ENCODE measurements around the gene ZKSCAN3. TPM values are rescaled to one million over a fixed set of nuclear protein-coding genes. Genes with fewer than 3 reads are reported as not detected.
A peak's percentile ranks its signal among the peaks of the same experiment; 100 is the strongest.
"Not testable (repeated sequence)": the region's sequence is repeated elsewhere in the genome, so short reads cannot be mapped to it uniquely, and the experiment has no call there.

ZKSCAN3 gene
- total RNA-seq, 1 donor from 2014 or later: 5.3 TPM

GRCh38 chr6:28336284-28337120 is 13.2 kb upstream of the ZKSCAN3 start:
- intact Hi-C loops (cut with DNase I): loop anchor here (2.0 to 10.0 kb wide), 4 partner anchors 14 to 952 kb away; partner anchors contain the start of genes ZNF391 and ZSCAN26
- DNase-seq (ENCODE audit: low spot score): no peak

- DNase-seq (ENCODE audit: low spot score): no peak
- intact Hi-C loops (cut with DNase I): loop anchor here (2.0 to 10.0 kb wide), 4 partner anchors 14 to 952 kb away; partner anchors contain the start of genes ZNF391 and ZSCAN26
Measured at GRCh38 chr6:28337121-28337520, 12.6 kb upstream of the ZKSCAN3 start.

- intact Hi-C loops (cut with DNase I): no loop called here
- no peak for DNase-seq (ENCODE audit: low spot score)
Measured at GRCh38 chr6:28340310-28341095, 9.2 kb upstream of the ZKSCAN3 start.

DNA sequence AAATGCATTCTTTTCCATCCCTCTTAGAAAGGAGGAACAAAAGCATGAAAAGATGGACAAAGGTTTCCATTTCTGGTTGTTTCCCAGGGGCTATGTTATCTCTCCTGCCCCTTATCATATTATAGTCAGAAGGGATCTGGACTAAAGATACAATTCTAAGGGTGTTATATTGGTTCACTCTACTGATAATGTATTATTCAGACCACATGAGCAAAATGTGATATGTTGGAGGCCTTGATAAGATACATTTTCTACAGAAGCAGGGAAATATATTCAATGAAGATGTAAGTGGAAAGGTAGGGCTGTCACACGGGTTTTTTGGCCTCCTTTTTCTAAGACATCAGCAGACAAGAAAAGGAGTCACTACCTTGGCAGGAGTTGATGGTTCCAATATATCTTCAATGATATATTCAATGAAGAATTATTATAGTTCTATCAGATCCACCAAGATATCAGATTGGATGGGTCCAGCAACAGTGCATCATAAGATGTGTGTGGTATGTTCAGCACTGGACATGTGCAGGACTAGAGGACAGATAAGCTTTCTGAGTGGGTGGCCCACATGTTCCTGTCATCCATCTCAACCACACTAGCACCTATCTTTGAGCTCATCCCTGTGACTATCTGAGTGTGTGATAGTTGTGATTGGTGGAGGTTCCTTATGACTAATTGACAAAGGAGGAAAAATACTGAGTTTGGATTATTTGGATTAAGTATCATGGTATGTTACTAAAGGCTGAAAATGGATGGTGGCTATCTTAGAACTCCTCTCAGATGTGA is 5.7 kb upstream of the ZKSCAN3 start:
- intact Hi-C loops (cut with DNase I): no loop called here
- no peak for DNase-seq (ENCODE audit: low spot score)

GRCh38 chr6:28345201-28345600 is 4.5 kb upstream of the ZKSCAN3 start:
- intact Hi-C loops (cut with DNase I): no loop called here
- DNase-seq (ENCODE audit: low spot score): no peak

- intact Hi-C loops (cut with DNase I): no loop called here
- DNase-seq (ENCODE audit: low spot score): no peak
Measured at GRCh38 chr6:28347119-28347518, 2.6 kb upstream of the ZKSCAN3 start.

DNA sequence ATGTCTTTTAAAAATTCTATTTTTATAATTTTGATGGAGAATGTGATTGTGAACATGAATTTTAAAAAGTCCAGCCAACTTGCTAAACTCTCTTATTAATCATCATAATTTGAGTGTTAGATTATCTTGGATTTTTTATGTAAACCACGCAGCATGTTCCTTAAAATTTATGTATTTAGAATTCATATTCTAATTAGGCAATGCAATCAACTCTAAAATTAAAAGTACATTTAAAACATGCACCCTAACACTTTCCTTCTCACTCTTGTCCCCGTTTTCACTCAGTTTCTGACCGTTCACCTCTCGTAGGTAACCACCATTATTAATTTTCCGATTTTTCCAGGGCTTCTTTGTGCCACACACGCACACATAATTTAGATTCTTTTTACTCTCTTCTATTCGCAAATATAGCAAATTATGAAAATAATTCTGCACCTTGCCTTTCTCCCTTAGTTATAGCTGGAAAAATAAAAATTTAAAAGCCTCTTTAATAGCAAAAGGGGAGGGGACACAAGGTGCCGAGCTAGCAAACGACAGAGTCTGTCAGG is 329 bp upstream of the ZKSCAN3 start:
- intact Hi-C loops (cut with DNase I): no loop called here
- DNase-seq (ENCODE audit: low spot score): no peak

GRCh38 chr6:28351087-28351486 is 1.3 kb downstream of the ZKSCAN3 start:
- intact Hi-C loops (cut with DNase I): loop anchor here (2.0 to 10.0 kb wide), 4 partner anchors 14 to 126 kb away; partner anchors contain the start of genes PGBD1, ZSCAN26, ZSCAN31 and ZSCAN9
- no peak for DNase-seq (ENCODE audit: low spot score)

DNA sequence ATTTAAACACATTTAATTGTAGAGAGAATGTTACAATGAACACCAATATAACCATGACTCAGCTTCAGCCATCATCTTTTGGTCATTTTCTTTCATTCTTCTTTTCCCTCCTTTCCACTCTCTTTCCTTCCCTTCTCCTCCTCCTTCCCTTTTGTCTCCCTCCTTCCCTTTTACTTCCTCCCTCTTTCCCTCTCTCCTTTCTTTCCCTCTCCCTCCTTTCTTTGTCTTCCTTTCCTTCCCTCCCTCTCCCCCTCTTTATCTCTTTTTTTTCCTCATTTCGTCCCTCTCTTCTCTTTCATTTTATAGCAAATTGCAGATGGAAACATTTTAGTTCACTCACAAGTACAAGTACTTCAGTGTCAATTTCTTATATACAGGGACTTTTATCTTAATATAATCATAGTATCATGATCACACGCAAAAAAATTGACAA is 1.8 kb downstream of the ZKSCAN3 start:
- intact Hi-C loops (cut with DNase I): loop anchor here (2.0 to 10.0 kb wide), 4 partner anchors 15 to 127 kb away; partner anchors contain the start of genes PGBD1, ZSCAN26, ZSCAN31 and ZSCAN9
- DNase-seq (ENCODE audit: low spot score): no peak

DNA sequence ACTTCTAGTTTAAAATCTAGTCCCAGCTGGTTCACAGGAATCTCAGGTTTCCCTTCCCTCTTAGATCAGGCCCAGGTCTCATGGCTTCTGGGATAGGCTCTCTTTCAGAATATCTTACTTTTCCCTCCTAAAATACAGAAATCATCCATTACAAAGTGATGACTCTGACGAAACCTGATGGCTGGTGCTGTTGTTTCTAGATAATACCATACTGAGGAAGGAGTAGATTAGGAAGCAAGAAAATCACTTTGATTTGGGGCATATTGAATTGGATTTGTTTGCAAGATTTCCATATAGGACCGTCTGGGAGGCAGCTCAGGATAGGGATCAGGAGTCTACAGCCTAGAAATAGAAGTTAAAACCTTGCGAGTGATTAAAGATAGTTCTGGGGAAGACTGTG is 3.6 kb downstream of the ZKSCAN3 start:
- no peak for DNase-seq (ENCODE audit: low spot score)
- intact Hi-C loops (cut with DNase I): loop anchor here (10.0 kb wide), 1 partner anchor 129 kb away; the partner anchor contains the start of gene ZSCAN9

GRCh38 chr6:28353981-28354676 is 4.4 kb downstream of the ZKSCAN3 start:
- peak; percentile 86 for DNase-seq (ENCODE audit: low spot score)
- intact Hi-C loops (cut with DNase I): loop anchor here (10.0 kb wide), 1 partner anchor 129 kb away; the partner anchor contains the start of gene ZSCAN9

DNA sequence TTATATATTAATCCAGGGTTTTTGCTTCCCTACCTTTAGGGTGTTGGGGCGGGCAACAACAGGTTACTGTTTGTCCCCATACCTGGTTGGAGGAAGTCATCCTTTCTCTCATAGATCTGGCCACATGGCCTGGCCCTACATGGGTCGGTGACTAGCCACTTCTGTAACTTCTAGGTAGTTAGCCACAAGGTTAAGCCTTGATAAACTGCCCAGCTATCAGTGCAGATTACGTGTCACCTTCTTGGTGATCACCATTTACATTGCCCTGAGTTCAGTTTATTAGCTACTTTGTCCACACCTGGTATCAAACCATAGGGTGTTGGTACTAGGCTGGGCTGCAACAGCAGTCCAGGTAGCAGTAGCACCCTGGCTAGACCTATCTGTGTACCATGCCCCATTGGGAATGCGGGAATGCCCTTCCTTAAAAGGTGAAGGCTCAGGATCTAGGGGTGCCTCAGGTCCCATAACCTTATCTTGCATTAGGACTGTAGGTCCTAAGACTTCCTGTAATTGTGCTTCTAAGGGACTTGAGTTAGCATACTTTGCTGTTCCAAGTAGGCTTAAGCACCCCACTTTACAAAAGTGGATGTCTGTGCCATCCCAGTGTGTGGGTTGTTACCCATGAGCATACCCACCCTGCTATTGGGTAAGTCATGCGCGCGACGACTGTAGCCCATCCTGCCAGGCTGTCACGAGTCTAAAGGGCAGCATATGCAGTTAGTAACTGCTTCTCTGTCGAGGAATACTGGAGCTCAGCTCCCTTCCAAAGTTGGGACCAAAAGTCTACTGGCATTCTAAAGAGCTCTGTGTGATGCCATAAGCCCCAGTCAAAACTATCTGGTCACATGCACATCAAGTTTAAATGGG is 5.2 kb downstream of the ZKSCAN3 start:
- intact Hi-C loops (cut with DNase I): loop anchor here (5.0 to 10.0 kb wide), 3 partner anchors 103 to 223 kb away; partner anchors contain the start of genes ZKSCAN4 and ZSCAN9
- DNase-seq (ENCODE audit: low spot score): no peak

GRCh38 chr6:28355743-28356665 is 6.3 kb downstream of the ZKSCAN3 start:
- DNase-seq (ENCODE audit: low spot score): peak; percentile 89
- intact Hi-C loops (cut with DNase I): loop anchor here (5.0 to 10.0 kb wide), 3 partner anchors 104 to 224 kb away; partner anchors contain the start of genes ZKSCAN4 and ZSCAN9

DNA sequence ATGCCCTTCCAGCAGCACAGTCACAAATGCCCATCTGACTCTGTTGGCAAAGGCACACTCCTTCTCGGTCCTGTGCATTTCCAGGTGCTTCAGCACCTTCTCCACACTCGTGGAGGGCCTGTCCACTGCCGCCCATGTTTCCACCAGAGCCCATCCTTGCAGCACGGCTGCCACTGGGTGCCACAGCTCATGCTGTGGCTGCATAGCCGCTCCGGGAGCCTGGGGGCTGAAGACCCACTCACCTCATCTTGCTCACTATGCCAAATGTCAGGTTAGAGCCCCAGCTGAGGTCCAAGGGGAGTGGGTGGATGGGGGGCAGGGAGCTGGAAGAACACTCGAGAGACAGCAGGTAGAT is 6.9 kb downstream of the ZKSCAN3 start:
- no peak for DNase-seq (ENCODE audit: low spot score)
- intact Hi-C loops (cut with DNase I): loop anchor here (5.0 to 10.0 kb wide), 3 partner anchors 104 to 224 kb away; partner anchors contain the start of genes ZKSCAN4 and ZSCAN9

- DNase-seq (ENCODE audit: low spot score): no peak
- intact Hi-C loops (cut with DNase I): loop anchor here (5.0 to 10.0 kb wide), 3 partner anchors 105 to 225 kb away; partner anchors contain the start of genes ZKSCAN4 and ZSCAN9
Measured at GRCh38 chr6:28357036-28357435, 7.3 kb downstream of the ZKSCAN3 start.

DNA sequence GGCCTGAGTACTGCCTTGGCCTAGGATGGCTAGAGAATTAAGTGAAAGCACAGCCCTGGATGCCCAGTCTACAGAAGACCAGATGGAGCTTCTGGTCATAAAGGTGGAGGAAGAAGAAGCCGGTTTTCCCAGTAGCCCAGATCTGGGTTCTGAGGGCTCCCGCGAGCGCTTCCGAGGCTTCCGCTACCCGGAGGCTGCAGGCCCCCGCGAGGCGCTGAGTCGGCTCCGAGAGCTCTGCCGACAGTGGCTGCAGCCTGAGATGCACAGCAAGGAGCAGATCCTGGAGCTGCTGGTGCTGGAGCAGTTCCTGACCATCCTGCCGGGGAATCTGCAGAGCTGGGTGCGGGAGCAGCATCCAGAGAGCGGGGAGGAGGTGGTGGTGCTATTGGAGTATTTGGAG is 9.8 kb downstream of the ZKSCAN3 start:
- intact Hi-C loops (cut with DNase I): loop anchor here (5.0 to 10.0 kb wide), 3 partner anchors 107 to 227 kb away; partner anchors contain the start of genes ZKSCAN4 and ZSCAN9

More for the DNA sequence above, 9.8 kb downstream of the ZKSCAN3 start:
- DNase-seq (ENCODE audit: low spot score): not testable (repeated sequence)

Measured in cardiac septum (tissue), 1 donor.